Fibroblast of pulmonary artery (primary cell): ENCODE measurements around the gene RAB11B.
"Not testable (repeated sequence)": the region's sequence is repeated elsewhere in the genome, so short reads cannot be mapped to it uniquely, and the experiment has no call there.

ENCODE experiments used
- DNase-seq: peaks from one replicate; pipeline ENCODE4 v3.0.0-alpha.2; 2010; ENCODE audit warnings: low read depth
- H3K4me3 ChIP-seq: replicated peaks from 2 replicates; pipeline ENCODE4 v1.5.1; 2011; ENCODE audit warnings: low read depth, mild to moderate bottlenecking, control low read depth, low read length, moderate library complexity
- CTCF ChIP-seq: IDR thresholded peaks from 2 replicates; pipeline ENCODE4 v1.5.1; 2011; ENCODE audit warnings: mild to moderate bottlenecking, control low read depth, low read length, inconsistent platforms; ENCODE audit errors: missing control alignments

Gene RAB11B

GRCh38 chr19:8366121-8366581 lies 24.0 kb upstream of the RAB11B start:
- peak overlapping the region; percentile 30 for H3K4me3 ChIP-seq
- DNase-seq, result no peak
- TF ChIP-seq CTCF, result no peak

GRCh38 chr19:8366961-8367326 lies 23.2 kb upstream of the RAB11B start:
- peak overlapping the region; percentile 30 for H3K4me3 ChIP-seq
- no peak for TF ChIP-seq CTCF
- DNase-seq, result peak; percentile 80

GRCh38 chr19:8367327-8368001 lies 22.7 kb upstream of the RAB11B start:
- DNase-seq, result peak; percentile 99
- peak overlapping the region; percentile 30 for H3K4me3 ChIP-seq
- no peak for TF ChIP-seq CTCF

GRCh38 chr19:8370176-8371010 lies 19.8 kb upstream of the RAB11B start:
- no peak overlapping the region for H3K4me3 ChIP-seq
- TF ChIP-seq CTCF, result no peak
- no peak for DNase-seq

- no peak overlapping the region for H3K4me3 ChIP-seq
- no peak for TF ChIP-seq CTCF
- no peak for DNase-seq
Observed at GRCh38 chr19:8371011-8371804, 19.0 kb upstream of the RAB11B start.

GRCh38 chr19:8373867-8374813 lies 16.0 kb upstream of the RAB11B start:
- H3K4me3 ChIP-seq, result no peak overlapping the region
- no peak for DNase-seq
- TF ChIP-seq CTCF, result no peak

- DNase-seq, H3K4me3 ChIP-seq: not testable (repeated sequence)
Observed at GRCh38 chr19:8375766-8376165, 14.4 kb upstream of the RAB11B start.

- not testable (repeated sequence) for DNase-seq, H3K4me3 ChIP-seq
Observed at GRCh38 chr19:8376373-8376974, 13.7 kb upstream of the RAB11B start.
